CD4-positive, alpha-beta T cell (primary cell): ENCODE results near the gene INTS11. TPM values are rescaled to one million over a fixed set of nuclear protein-coding genes. Genes with fewer than 3 reads are reported as not detected.

Experiments
- ATAC-seq: fragments of 200-7000 bp; cut with Tn5 transposase; one replicate; pipeline ENCODE4 v1.10.0; 2022; ENCODE audit warnings: mild to moderate bottlenecking; ENCODE audit not compliant: poor library complexity
- CTCF ChIA-PET: fragments of 350-600 bp; sonication (Branson Sonifier 250); formaldehyde crosslinking; loops from one replicate; lab custom pipeline; 2021; ENCODE audit warnings: antibody characterized with exemption, inconsistent platforms; lab: Charles Lee
- POLR2A ChIA-PET: fragments of 350-600 bp; sonication (Branson Sonifier 250); formaldehyde crosslinking; loops from one replicate; lab custom pipeline; 2021; ENCODE audit warnings: antibody characterized with exemption, inconsistent platforms; lab: Charles Lee
- DNase-seq, 14 experiments: peaks; one replicate each; pipeline ENCODE4 v3.0.0-alpha.2; 2013 to 2020; ENCODE audit warnings: mixed read lengths in 2 of 14
- H3K27ac ChIP-seq, 2 donors: one replicate each; pipeline versions ENCODE4 v1.5.1 to v1.7.0; 2013; ENCODE audit warnings: low read length in 2 of 2, low read depth in 1 of 2, mild to moderate bottlenecking in 1 of 2
- H3K27me3 ChIP-seq, 2 experiments: 1 replicate in 1 of 2; 2 replicates in 1 of 2; pipeline versions ENCODE4 v1.6.1 to v1.7.0; 2013; ENCODE audit warnings: low read length in 2 of 2, control low read depth in 1 of 2, mild to moderate bottlenecking in 1 of 2, moderate library complexity in 1 of 2; ENCODE audit not compliant: insufficient read depth in 2 of 2, control insufficient read depth in 1 of 2
- H3K36me3 ChIP-seq: one replicate; pipeline ENCODE4 v1.6.1; 2013; ENCODE audit warnings: low read length, control low read depth; ENCODE audit not compliant: insufficient read depth
- H3K4me1 ChIP-seq: one replicate; pipeline ENCODE4 v1.6.1; 2013; ENCODE audit warnings: low read length, control low read depth; ENCODE audit not compliant: insufficient read depth
- H3K4me3 ChIP-seq: one replicate; pipeline ENCODE4 v1.5.1; 2013; ENCODE audit warnings: mild to moderate bottlenecking, low read length, moderate library complexity
- H3K9me3 ChIP-seq, 2 experiments: 1 replicate in 1 of 2; 2 replicates in 1 of 2; pipeline versions ENCODE4 v1.6.1 to v1.7.0; 2013; ENCODE audit warnings: low read length in 2 of 2, mild to moderate bottlenecking in 2 of 2, control low read depth in 1 of 2, moderate library complexity in 1 of 2; ENCODE audit not compliant: control insufficient read depth in 1 of 2, insufficient read depth in 1 of 2
- H3K27ac Mint-ChIP-seq: one replicate; pipeline ENCODE4 v1.8.0; 2020; ENCODE audit warnings: mixed read lengths
- H3K27me3 Mint-ChIP-seq: one replicate; pipeline ENCODE4 v1.8.0; 2021; ENCODE audit warnings: mixed read lengths
- H3K36me3 Mint-ChIP-seq: one replicate; pipeline ENCODE4 v1.8.0; 2021; ENCODE audit warnings: low read depth, mixed read lengths
- H3K4me1 Mint-ChIP-seq: one replicate; pipeline ENCODE4 v1.8.0; 2021; ENCODE audit warnings: low read depth, mixed read lengths
- H3K4me3 Mint-ChIP-seq: one replicate; pipeline ENCODE4 v1.8.0; 2020; ENCODE audit warnings: mild to moderate bottlenecking, mixed read lengths
- H3K9me3 Mint-ChIP-seq: one replicate; pipeline ENCODE4 v1.8.0; 2020; ENCODE audit warnings: mixed read lengths
- intact Hi-C, 2 experiments: fragments of 100-400 bp; cut with DNase I in 1 of 2; cut with micrococcal nuclease in 1 of 2; formaldehyde crosslinking; loops; one replicate each; pipeline versions ENCODE4 v1.15.1 to v1.9.0; 2023 to 2025; cut with DNase I, micrococcal nuclease
- total RNA-seq, 174 experiments: library from RNA in 2 of 174; stranded (reverse) in 2 of 174; gene quantifications; one replicate each; pipeline ENCODE4 v1.2.3 and lab custom pipeline; 2021 to 2026
- TF ChIP-seq, protein P1 (sequence below): fragments of 200-600 bp; IDR thresholded peaks from one replicate; pipeline ENCODE4 v1.8.0; 2022; ENCODE audit warnings: antibody characterized with exemption, mild to moderate bottlenecking

INTS11 gene
- total RNA-seq, 2 experiments from 2014 or later, result 130 to 137 TPM

DNA sequence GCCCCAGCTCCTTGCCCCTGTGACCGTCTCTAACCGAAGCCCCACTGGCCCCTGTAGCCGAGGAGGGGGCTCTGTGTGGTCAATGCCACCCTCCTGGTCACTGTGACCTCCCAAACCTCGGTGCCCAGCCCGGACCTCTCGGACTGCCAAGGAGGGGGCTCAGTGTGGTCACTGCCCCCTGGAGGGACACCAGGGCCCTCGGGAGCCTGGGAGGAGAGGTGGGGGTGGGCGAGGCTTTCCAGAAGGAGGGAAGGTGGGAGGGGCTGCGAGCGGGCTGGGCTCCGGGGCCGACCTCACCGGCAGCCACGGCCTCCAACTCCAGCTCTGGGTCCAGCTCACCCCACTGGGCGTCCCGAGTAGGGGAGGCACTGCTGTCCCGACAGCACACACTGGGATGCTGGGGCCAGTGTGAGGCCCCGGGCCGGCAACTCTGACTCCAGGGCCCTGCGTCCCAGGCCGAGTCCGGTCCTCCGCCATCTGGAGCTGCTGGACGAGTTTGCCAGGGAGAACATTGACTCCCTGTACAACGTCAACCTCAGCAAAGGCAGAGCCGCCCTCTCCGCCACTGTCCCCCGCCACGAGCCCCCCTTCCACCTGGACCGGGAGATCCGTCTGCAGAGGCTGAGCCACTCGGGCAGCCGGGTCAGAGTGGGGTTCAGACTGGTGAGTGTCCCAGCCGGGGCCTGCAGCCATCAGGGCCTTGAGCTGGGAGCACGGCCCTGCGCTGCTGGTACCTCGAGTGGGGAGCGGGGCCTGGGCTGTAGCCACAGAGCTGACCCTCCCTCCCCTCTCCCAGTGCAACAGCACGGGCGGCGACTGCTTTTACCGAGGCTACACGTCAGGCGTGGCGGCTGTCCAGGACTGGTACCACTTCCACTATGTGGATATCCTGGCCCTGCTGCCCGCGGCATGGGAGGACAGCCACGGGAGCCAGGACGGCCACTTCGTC lies 37.9 kb downstream of the INTS11 start:
- peaks cover 7% of the 10 kb centered on the region for H3K4me1 ChIP-seq
- intact Hi-C loops, result no loop called here
- no peaks in the 10 kb centered on the region for H3K27me3 Mint-ChIP-seq
- H3K9me3 Mint-ChIP-seq, result no peaks in the 10 kb centered on the region
- peak in 1 of 14 experiments; percentile 26 for DNase-seq
- H3K27me3 ChIP-seq, result no peaks in the 10 kb centered on the region
- no peak overlapping the region for H3K27ac Mint-ChIP-seq
- peaks cover 0 to 3% of the 10 kb centered on the region in 2 experiments for H3K9me3 ChIP-seq
- no peak overlapping the region for H3K4me3 ChIP-seq
- H3K36me3 ChIP-seq, result no peaks in the 10 kb centered on the region
- ChIA-PET CTCF (no interaction called here), POLR2A (no interaction called here)
- H3K36me3 Mint-ChIP-seq, result no peaks in the 10 kb centered on the region
- H3K27ac ChIP-seq, result no peak overlapping the region
- ATAC-seq, result no peak
- no peaks in the 10 kb centered on the region for H3K4me1 Mint-ChIP-seq
- TF ChIP-seq, protein P1, sequence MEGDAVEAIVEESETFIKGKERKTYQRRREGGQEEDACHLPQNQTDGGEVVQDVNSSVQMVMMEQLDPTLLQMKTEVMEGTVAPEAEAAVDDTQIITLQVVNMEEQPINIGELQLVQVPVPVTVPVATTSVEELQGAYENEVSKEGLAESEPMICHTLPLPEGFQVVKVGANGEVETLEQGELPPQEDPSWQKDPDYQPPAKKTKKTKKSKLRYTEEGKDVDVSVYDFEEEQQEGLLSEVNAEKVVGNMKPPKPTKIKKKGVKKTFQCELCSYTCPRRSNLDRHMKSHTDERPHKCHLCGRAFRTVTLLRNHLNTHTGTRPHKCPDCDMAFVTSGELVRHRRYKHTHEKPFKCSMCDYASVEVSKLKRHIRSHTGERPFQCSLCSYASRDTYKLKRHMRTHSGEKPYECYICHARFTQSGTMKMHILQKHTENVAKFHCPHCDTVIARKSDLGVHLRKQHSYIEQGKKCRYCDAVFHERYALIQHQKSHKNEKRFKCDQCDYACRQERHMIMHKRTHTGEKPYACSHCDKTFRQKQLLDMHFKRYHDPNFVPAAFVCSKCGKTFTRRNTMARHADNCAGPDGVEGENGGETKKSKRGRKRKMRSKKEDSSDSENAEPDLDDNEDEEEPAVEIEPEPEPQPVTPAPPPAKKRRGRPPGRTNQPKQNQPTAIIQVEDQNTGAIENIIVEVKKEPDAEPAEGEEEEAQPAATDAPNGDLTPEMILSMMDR, result no peak
- H3K4me3 Mint-ChIP-seq, result no peak overlapping the region

DNA sequence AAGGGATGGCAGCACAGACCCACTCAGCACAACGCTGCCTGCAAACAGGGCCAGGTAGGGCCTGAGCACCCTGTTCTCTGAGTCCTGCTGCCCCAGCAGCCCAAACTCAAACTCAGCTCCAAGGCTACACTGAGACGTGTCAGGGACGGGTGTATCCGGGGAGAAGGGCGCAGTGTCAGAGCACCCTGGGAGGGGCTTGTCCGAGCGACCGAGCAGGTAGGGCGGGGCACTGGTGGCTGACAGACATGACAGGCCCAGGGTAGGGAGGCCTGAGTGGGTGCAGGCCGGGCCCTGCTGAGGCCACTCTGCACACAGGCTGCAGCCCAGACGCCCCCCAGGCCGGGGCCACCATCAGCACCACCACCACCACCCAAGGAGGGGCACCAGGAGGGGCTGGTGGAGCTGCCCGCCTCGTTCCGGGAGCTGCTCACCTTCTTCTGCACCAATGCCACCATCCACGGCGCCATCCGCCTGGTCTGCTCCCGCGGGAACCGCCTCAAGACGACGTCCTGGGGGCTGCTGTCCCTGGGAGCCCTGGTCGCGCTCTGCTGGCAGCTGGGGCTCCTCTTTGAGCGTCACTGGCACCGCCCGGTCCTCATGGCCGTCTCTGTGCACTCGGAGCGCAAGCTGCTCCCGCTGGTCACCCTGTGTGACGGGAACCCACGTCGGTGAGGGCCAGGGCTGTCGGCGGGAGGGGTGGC lies 38.7 kb downstream of the INTS11 start:
- H3K27me3 ChIP-seq, result no peaks in the 10 kb centered on the region
- H3K4me1 ChIP-seq, result peaks cover 4% of the 10 kb centered on the region
- ATAC-seq, result no peak
- no peaks in the 10 kb centered on the region for H3K36me3 Mint-ChIP-seq
- no peak overlapping the region for H3K4me3 Mint-ChIP-seq
- intact Hi-C loops, result no loop called here
- no peak overlapping the region for H3K4me3 ChIP-seq
- peaks cover 0 to 3% of the 10 kb centered on the region in 2 experiments for H3K9me3 ChIP-seq
- no peaks in the 10 kb centered on the region for H3K4me1 Mint-ChIP-seq
- POLR2A ChIA-PET, result no interaction called here
- TF ChIP-seq, protein P1, result no peak
- H3K27ac Mint-ChIP-seq, result no peak overlapping the region
- no peaks in the 10 kb centered on the region for H3K27me3 Mint-ChIP-seq
- H3K36me3 ChIP-seq, result no peaks in the 10 kb centered on the region
- peak in 1 of 14 experiments; percentile 27 for DNase-seq
- H3K27ac ChIP-seq, result no peak overlapping the region
- H3K9me3 Mint-ChIP-seq, result no peaks in the 10 kb centered on the region
- CTCF ChIA-PET, result no interaction called here

DNA sequence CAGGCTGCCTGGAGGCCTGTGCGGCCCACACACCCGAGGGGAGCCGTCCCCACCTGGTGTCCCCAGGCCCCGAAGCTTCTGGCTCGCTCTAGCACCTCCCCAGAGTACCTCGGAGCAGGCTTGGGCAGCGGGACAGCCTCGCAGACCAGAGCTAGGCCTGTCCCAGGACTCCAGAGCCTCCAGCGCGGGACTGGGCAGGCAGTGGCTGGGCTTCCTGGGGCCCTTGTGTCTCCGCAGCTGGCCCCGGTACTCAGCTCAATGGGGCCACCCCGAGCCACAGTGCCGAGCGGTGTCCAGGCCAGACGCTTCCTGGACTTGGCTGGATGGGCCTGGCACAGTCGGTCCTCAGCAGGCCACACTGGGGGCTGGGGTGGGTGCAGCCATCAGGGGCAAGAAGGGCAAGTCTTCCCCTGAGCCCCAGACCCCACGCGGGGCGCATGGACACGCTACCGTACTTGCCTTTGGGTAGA lies 39.3 kb downstream of the INTS11 start:
- ChIA-PET CTCF (no interaction called here), POLR2A (no interaction called here)
- no peak overlapping the region for H3K4me3 ChIP-seq
- H3K9me3 ChIP-seq, result peaks cover 0 to 3% of the 10 kb centered on the region in 2 experiments
- DNase-seq (no peak), ATAC-seq (no peak)
- H3K27ac ChIP-seq, result no peak overlapping the region
- Mint-ChIP-seq H3K9me3 (no peaks in the 10 kb centered on the region), H3K4me3 (no peak overlapping the region), H3K27me3 (no peaks in the 10 kb centered on the region), H3K27ac (no peak overlapping the region), H3K36me3 (no peaks in the 10 kb centered on the region), H3K4me1 (no peaks in the 10 kb centered on the region)
- H3K27me3 ChIP-seq, result no peaks in the 10 kb centered on the region
- intact Hi-C loops, result no loop called here
- TF ChIP-seq, protein P1, result no peak
- peaks cover under 1% of the 10 kb centered on the region for H3K4me1 ChIP-seq
- no peaks in the 10 kb centered on the region for H3K36me3 ChIP-seq
